ENCODE results near the gene CXCL12. TPM values are rescaled to one million over a fixed set of nuclear protein-coding genes. Genes with fewer than 3 reads are reported as not detected.

The CXCL12 gene
- 394 TPM for total RNA-seq

DNA sequence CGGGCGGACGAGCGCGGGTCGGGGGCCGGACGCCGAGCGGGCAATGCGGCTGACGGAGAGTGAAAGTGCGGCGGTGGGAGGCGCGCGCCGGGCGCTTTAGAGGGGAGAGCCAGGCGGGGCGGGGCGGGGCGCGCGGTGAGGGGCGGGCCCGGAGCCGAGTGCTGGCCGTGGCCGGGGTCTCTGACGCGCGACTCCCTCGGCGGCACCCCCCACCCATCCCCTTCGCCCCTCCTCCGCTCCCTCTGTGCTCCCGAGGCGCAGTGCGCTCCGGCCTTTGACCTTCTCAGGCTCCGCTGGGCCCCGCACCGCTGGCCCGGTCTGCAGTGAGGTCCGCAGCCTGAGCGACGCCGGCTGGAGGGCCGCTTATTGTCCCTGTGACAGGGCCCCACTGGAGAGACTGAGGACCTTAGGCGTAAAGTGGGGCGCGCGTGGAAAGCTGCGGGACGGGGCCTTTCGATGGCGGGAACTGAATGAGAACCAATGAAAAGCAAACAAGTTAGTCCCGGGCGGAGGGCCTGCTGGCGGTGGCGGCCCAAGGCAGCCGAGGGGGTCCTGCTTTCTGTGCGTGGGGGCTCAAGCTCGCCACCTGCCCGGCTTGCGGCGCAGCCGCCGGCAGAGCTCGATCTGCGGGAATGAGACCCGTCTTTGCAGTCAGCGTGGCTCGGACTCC, at the start of gene CXCL12:
Gene CXCL12, minus strand, starts transcription at position 72 of the 670 bp plus-strand sequence. CDS start 92 bp downstream, outside the sequence.
- intact Hi-C loops (cut with DNase I): loop anchor here (5.0 to 10.0 kb wide), 2 partner anchors 470 to 713 kb away; no protein-coding TSS in a partner anchor
- DNase-seq (ENCODE audit: low spot score) (peak; percentile 80), ATAC-seq (peak; percentile 25)

- intact Hi-C loops (cut with DNase I): no loop called here
- DNase-seq (ENCODE audit: low spot score) (no peak), ATAC-seq (no peak)
Measured at GRCh38 chr10:44427479-44427878, 42.6 kb upstream of the CXCL12 start.

GRCh38 chr10:44427037-44427436, 42.1 kb upstream of the CXCL12 start:
- ATAC-seq (peak; percentile 18), DNase-seq (ENCODE audit: low spot score) (no peak)
- intact Hi-C loops (cut with DNase I): no loop called here

DNA sequence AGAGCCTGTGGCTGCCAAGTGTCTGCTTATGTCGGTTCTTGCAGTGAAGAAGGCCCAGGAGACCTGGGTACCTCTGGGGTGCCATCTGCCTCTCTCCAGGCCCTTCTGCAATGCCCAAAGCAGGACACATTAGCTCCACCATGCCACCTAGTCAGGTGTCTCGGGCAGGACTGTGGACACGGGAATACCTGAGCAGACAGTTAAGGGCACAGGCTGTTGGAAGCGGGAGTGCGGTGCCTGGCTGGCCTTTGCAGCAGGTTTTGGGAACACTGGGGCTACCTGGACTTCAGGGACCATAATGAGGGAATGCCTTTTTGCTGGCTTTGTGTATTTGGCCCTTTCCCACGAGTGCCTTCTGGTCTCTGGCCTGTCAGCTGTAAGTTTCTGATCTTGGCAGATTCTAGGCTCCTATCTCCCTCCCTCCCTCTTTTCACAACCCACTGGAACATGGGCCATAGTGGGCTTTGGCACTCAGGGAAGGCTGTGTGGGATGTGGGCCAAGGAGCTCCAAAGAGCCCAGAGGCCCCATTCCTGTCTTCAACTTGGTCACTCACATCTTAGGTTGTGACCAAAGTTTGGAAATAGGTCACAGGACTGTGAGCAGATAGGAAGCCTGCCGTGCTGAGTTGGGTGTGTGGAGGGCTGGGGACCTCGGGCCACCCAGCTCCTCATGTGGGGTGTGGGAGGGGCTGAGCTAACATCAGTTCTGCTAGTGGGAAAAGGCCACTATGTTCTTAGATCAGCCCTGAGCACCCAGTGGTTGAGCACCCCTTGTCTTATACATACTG, 41.5 kb upstream of the CXCL12 start:
- DNase-seq (ENCODE audit: low spot score): no peak

GRCh38 chr10:44425466-44425865, 40.6 kb upstream of the CXCL12 start:
- intact Hi-C loops (cut with DNase I): no loop called here
- DNase-seq (ENCODE audit: low spot score): no peak
- ATAC-seq: no peak

More for the DNA sequence above, 41.5 kb upstream of the CXCL12 start:
- peak; percentile 13 for ATAC-seq
- intact Hi-C loops (cut with DNase I): no loop called here

DNA sequence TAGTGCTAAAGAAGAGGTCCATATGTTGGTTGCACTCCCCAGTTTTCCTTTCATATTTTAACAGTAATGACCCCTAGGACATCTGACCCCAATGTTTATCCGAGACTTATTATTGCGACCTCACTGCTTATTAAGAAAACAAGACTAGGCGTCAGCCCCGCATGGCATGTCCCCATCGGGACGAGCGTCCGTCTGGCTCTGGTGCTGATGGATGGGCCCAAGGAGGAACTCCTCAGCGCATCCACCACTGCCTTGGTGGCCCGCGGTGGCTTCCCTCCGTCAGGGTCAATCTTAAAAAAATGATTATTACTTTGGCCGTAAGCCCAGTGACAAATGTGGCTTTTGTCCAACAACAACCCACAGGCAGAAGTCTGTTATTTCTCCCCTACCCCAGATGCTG, 40.1 kb upstream of the CXCL12 start:
- intact Hi-C loops (cut with DNase I): no loop called here
- peak; percentile 35 for ATAC-seq
- no peak for DNase-seq (ENCODE audit: low spot score)

DNA sequence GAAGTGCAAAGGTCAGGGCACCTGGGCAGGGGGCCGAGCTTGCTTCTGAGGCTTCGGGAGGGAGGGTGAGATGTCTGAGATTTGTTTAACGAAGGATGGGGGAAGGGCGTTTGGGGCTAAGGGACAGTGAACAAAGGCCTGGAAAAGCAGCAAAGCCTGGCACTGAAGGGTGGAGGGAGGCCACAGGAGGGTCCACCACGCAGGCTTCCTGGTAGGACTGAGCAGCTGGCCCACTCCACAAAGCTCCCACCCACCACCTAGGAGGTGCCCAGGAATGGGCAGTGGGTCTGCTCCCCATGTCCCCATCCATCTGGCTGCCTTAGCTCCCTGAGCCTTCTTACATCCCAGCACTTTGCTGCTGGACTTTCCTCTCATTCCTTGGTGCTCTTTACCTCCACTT, 39.4 kb upstream of the CXCL12 start:
- DNase-seq (ENCODE audit: low spot score): no peak
- no peak for ATAC-seq

DNA sequence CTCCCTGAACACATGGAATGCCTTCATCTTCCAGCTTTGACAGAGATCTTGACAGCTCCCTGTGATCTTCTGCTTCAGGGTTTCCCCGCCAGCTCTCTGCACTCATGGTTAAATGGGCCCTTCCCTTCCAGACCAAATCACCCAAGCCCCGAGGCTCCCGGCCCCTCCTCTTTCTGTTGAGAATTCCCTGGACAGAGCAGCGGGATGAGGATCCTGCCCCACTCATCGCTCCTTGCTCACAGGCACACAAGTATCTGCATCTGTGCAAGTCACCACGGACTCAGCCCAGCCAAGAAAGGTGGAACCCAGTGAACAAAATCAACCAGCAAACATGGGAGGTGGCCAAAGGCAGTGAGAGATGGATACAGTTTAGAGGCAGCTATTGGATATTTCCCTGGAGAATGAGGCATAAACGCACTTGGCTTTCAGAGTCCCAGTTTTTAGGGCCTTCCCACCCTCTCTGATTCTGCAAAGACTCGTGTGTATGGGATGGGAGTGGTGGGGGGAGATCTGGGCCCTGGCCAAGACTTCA, 37.7 kb upstream of the CXCL12 start:
- DNase-seq (ENCODE audit: low spot score): peak; percentile 47

More for the DNA sequence above, 39.4 kb upstream of the CXCL12 start:
- intact Hi-C loops (cut with DNase I): no loop called here

GRCh38 chr10:44422153-44422552, 37.3 kb upstream of the CXCL12 start:
- no peak for ATAC-seq
- intact Hi-C loops (cut with DNase I): no loop called here

More for the DNA sequence above, 37.7 kb upstream of the CXCL12 start:
- intact Hi-C loops (cut with DNase I): no loop called here
- ATAC-seq: no peak

GRCh38 chr10:44419790-44420549, 35.1 kb upstream of the CXCL12 start:
- DNase-seq (ENCODE audit: low spot score): peak; percentile 33
- no peak for ATAC-seq
- intact Hi-C loops (cut with DNase I): no loop called here

More at GRCh38 chr10:44422153-44422552, 37.3 kb upstream of the CXCL12 start:
- no peak for DNase-seq (ENCODE audit: low spot score)

- intact Hi-C loops (cut with DNase I): no loop called here
- no peak for ATAC-seq
- no peak for DNase-seq (ENCODE audit: low spot score)
Measured at GRCh38 chr10:44418637-44419036, 33.7 kb upstream of the CXCL12 start.

DNA sequence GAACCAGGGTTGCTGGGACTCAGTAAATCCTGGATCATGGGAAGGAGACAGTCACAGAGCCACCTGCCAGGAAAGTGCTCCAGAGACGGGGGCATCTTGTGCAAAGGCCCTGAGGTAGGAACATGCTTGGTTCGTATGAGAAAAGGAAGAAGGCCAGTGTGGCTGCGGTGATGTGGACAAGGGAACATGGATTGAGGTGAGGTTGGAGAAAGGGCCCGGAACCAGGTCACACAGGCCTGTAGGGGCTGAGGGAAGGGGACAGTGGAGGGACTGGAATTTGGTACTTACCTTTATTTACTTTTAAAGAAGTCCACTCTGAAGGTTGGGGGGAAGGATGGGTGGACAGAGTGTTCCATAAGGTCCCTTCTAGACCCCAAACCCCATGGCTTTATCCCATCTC, 32.9 kb upstream of the CXCL12 start:
- ATAC-seq (no peak), DNase-seq (ENCODE audit: low spot score) (no peak)
- intact Hi-C loops (cut with DNase I): no loop called here

- intact Hi-C loops (cut with DNase I): no loop called here
- ATAC-seq (peak; percentile 22), DNase-seq (ENCODE audit: low spot score) (no peak)
Measured at GRCh38 chr10:44416936-44417335, 32.0 kb upstream of the CXCL12 start.

- intact Hi-C loops (cut with DNase I): no loop called here
- DNase-seq (ENCODE audit: low spot score): peak; percentile 55
- ATAC-seq: peak; percentile 89
Measured at GRCh38 chr10:44416021-44416771, 31.3 kb upstream of the CXCL12 start.

GRCh38 chr10:44415121-44415520, 30.2 kb upstream of the CXCL12 start:
- DNase-seq (ENCODE audit: low spot score): no peak
- ATAC-seq: no peak
- intact Hi-C loops (cut with DNase I): no loop called here

GRCh38 chr10:44413416-44413815, 28.5 kb upstream of the CXCL12 start:
- intact Hi-C loops (cut with DNase I): no loop called here
- no peak for DNase-seq (ENCODE audit: low spot score)
- ATAC-seq: no peak

DNA sequence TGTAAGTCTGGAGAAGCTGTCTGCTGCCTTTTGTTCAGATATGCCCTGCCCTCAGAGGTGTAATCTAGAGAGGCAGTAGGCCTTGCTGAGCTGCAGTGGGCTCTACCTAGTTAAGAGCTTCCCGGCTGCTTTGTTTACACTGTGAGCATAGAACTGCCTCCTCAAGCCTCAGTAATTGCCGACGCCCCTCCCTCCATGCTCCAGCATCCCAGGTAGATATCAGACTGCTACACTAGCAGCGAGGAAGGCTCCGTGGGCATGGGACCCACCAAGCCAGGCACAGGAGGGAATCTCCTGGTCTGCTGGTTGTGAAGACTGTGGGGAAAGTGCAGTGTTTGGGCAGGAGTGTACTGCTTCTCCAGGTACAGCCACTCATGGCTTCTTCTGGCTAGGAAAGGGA, 26.4 kb upstream of the CXCL12 start:
- no peak for DNase-seq (ENCODE audit: low spot score)
- ATAC-seq: no peak
- intact Hi-C loops (cut with DNase I): no loop called here

GRCh38 chr10:44404741-44405437, 20.0 kb upstream of the CXCL12 start:
- no peak for DNase-seq (ENCODE audit: low spot score)
- intact Hi-C loops (cut with DNase I): no loop called here
- no peak for ATAC-seq
